Coronary artery (tissue), 2 donors: ENCODE data around the gene FRS3.

Source experiments
- DNase-seq: peaks from one replicate; pipeline ENCODE4 v3.0.0-alpha.2; 2017; ENCODE audit warnings: low spot score
- H3K27ac ChIP-seq, 2 donors: fragments of 200-600 bp; sonication (generic); one replicate each; pipeline ENCODE4 v1.5.1; 2016 to 2019
- H3K4me3 ChIP-seq: fragments of 200-600 bp; sonication (generic); 2 replicates; pipeline ENCODE4 v1.5.1; 2016; ENCODE audit warnings: mild to moderate bottlenecking, moderate library complexity
- TF ChIP-seq, protein P1 (sequence below): fragments of 200-600 bp; sonication (generic); IDR thresholded peaks from one replicate; pipeline ENCODE4 v1.5.1; 2019; ENCODE audit warnings: antibody characterized with exemption

Gene FRS3

GRCh38 chr6:41784581-41785171 lies 5.0 kb upstream of the FRS3 start:
- Histone ChIP-seq H3K27ac (no peak overlapping the region), H3K4me3 (no peak overlapping the region)
- DNase-seq = no peak
- TF ChIP-seq, protein P1, sequence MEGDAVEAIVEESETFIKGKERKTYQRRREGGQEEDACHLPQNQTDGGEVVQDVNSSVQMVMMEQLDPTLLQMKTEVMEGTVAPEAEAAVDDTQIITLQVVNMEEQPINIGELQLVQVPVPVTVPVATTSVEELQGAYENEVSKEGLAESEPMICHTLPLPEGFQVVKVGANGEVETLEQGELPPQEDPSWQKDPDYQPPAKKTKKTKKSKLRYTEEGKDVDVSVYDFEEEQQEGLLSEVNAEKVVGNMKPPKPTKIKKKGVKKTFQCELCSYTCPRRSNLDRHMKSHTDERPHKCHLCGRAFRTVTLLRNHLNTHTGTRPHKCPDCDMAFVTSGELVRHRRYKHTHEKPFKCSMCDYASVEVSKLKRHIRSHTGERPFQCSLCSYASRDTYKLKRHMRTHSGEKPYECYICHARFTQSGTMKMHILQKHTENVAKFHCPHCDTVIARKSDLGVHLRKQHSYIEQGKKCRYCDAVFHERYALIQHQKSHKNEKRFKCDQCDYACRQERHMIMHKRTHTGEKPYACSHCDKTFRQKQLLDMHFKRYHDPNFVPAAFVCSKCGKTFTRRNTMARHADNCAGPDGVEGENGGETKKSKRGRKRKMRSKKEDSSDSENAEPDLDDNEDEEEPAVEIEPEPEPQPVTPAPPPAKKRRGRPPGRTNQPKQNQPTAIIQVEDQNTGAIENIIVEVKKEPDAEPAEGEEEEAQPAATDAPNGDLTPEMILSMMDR = no peak

GRCh38 chr6:41783106-41783780 lies 3.5 kb upstream of the FRS3 start:
- peak; percentile 49 for DNase-seq
- H3K27ac ChIP-seq = no peak overlapping the region
- TF ChIP-seq, protein P1 = no peak
- H3K4me3 ChIP-seq = no peak overlapping the region

DNA sequence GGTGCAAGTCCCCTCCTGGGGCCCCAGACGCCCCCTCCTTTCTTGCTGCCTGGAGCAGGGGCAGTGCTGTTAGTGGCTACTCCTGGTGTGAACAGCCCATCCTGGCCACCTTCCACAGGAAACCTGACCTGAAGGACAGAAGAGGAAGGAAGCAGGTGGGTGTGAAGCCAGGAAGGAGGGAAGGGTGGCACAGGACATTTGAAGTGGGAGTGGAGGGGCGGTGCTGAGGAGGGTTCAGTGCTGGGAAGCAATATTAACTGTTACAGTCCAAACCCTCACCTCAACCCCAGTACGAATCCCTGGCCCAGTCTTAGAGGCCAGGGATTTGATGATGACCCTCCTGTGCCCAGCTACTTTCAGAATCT lies 1.6 kb upstream of the FRS3 start:
- Histone ChIP-seq H3K27ac (peak overlapping the region; percentile 29 to 88), H3K4me3 (peak overlapping the region; percentile 73)
- no peak for DNase-seq
- TF ChIP-seq, protein P1 = no peak

DNA sequence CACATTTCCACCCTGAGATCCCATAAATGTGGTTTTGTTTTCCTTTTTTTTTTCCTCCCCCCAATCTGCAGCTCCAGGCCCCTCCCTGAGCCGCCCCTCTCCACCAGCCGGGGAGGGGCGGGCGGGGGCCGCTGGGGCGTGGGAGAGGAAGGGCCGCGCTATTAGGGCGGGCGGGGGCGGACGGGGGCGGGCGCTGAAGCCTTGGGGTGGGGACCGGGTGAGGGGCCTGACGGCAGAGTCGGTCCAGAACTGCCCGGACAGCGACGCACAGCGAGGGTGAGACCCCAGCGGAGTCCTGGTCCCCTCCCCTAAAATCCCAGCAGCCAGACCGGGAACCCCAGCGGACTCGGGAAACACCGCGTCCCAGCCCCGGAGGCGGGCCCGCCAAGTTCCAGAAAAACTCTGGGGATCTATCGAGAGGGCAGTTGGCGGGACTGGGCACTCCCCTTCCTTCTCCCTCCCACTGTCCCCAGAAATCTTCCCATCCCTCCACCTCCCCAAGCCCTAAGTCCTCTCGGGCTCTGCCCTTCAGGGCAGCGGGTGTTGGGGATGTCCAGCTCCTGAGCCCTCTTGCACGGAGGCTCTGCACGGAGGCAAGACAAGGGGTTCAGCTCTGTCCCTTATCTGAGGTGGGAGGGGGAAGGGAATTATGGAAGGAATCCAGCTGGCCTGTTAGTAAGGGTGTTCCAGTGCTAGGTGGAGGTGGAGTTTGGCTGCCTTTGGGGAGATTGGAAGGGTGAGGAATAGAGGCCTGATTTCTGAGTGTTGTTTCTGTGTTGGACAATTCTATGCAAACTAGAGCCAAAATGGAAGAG lies 1.1 kb upstream of the FRS3 start, which contains the start of gene PRICKLE4:
TSS of gene PRICKLE4 (plus strand) at position 232 of the 815 bp plus-strand sequence. CDS start 2,692 bp downstream, outside the sequence.
- H3K4me3 ChIP-seq = peak within 1 kb of the TSS; percentile 73
- TF ChIP-seq, protein P1 = no peak
- peak within 1 kb of the TSS; percentile 29 to 88 for H3K27ac ChIP-seq
- no peak for DNase-seq

DNA sequence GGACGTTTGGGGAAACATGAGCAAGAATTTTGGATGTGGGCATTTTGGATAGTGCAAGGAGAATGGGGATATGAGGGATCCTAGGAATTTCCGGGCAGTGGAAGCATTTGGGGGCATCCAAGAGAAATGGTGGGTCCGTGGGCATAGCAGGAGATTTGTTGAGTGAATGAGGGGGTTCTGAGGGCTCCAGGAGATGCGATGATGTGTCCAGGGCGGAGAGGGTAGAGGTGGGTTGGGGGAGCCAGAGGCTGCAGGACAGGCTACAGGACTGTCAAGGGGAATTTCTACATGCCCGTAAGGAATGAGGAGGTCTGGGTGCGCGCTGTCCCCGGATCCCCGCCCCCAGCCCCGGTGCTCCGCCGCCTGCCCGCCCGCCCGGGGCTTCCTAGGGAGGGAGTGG lies 364 bp downstream of the FRS3 start:
- H3K4me3 ChIP-seq = peak overlapping the region; percentile 73
- H3K27ac ChIP-seq = peak overlapping the region in 1 of 2 donors; percentile 88
- DNase-seq = no peak
- TF ChIP-seq, protein P1 = no peak

DNA sequence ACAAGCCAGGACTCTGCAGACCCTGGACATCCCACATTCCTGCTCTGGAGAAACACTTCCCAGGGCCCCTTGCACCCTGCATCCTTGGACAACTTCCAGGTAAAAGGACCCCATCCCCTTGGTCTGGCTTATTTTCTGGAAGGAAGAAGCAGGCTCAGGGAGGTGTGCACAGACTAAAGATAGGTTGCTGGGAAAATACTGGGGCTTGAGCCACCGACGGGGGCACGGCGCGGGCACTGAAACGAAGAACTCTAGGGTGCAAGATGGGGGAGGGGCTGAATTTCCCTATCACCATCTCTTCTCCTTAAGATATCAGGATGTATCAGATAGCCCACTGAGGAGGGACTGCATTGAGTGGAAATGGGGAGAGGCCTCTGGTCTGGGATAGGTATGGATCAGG lies 805 bp downstream of the FRS3 start:
- Histone ChIP-seq H3K4me3 (peak overlapping the region; percentile 73), H3K27ac (peak overlapping the region in 1 of 2 donors; percentile 88)
- TF ChIP-seq, protein P1 = no peak
- DNase-seq = no peak
